ENCODE measurements around the gene MBD5. TPM values are rescaled to one million over a fixed set of nuclear protein-coding genes. Genes with fewer than 3 reads are reported as not detected.

MBD5 gene
- total RNA-seq, 2 experiments from 2014 or later: 13.8 to 46.3 TPM

DNA sequence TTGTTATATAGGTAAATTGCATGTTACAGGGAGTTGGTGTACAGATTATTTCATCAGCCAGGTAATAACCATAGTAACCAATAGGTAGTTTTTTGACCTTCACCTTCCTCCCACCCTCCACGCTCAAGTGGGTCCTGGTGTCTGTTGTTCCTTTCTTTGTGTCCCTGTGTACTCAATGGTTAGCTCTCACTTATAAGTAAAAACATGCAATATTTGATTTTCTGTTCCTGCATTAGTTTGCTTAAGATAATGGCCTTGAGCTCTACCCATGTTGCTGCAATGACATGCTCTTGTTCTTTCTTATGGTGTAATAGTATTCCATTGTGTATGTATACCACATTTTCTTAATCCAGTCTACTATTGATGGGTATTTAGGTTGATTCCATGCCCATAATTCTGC, 390.0 kb downstream of the MBD5 start:
- TF ChIP-seq, protein P1, sequence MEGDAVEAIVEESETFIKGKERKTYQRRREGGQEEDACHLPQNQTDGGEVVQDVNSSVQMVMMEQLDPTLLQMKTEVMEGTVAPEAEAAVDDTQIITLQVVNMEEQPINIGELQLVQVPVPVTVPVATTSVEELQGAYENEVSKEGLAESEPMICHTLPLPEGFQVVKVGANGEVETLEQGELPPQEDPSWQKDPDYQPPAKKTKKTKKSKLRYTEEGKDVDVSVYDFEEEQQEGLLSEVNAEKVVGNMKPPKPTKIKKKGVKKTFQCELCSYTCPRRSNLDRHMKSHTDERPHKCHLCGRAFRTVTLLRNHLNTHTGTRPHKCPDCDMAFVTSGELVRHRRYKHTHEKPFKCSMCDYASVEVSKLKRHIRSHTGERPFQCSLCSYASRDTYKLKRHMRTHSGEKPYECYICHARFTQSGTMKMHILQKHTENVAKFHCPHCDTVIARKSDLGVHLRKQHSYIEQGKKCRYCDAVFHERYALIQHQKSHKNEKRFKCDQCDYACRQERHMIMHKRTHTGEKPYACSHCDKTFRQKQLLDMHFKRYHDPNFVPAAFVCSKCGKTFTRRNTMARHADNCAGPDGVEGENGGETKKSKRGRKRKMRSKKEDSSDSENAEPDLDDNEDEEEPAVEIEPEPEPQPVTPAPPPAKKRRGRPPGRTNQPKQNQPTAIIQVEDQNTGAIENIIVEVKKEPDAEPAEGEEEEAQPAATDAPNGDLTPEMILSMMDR (conservative IDR thresholded peaks at IDR 0.05; ENCODE audit: low read length): no peak
- no peak for TF ChIP-seq EZH2phosphoT487 (IDR thresholded peaks at IDR 0.05; ENCODE audit: borderline replicate concordance, low read depth, low read length)
- H2AFZ ChIP-seq (ENCODE audit: low read length): no peak overlapping the region
- intact Hi-C loops (cut with micrococcal nuclease; ENCODE audit: unreplicated experiment): no loop called here
- no peaks in the 10 kb centered on the region for H4K20me1 ChIP-seq (ENCODE audit: insufficient read depth, low read length)
- H3K4me1 ChIP-seq (ENCODE audit: insufficient read depth, low read length, poor library complexity, severe bottlenecking): no peaks in the 10 kb centered on the region
- no peaks in the 10 kb centered on the region for H3K79me2 ChIP-seq (ENCODE audit: insufficient read depth, low read depth, low read length)
- no peaks in the 10 kb centered on the region for H3K36me3 ChIP-seq (ENCODE audit: insufficient read depth, low read length)
- ChIA-PET CTCF (ENCODE audit: unreplicated experiment) (no interaction called here), POLR2A (no interaction called here)
- no peak overlapping the region for H3K4me2 ChIP-seq (ENCODE audit: low read length)
- no peak overlapping the region for H3K27ac ChIP-seq (ENCODE audit: low read depth, low read length, poor library complexity, severe bottlenecking)
- no peak overlapping the region for H3K4me3 ChIP-seq (ENCODE audit: low read depth, low read length, poor library complexity, severe bottlenecking)
- H3K9me2 ChIP-seq (ENCODE audit: insufficient read depth, low read length): no peaks in the 10 kb centered on the region
- no peaks in the 10 kb centered on the region for H3K9me3 ChIP-seq (ENCODE audit: low read length)
- DNase-seq (ENCODE audit: low spot score): no peak
- no TSS peak for BruUV-seq (replicated peaks)

GRCh38 chr2:148416248-148416647, 395.4 kb downstream of the MBD5 start:
- Histone ChIP-seq H3K4me2 (ENCODE audit: low read length) (no peak overlapping the region), H3K27ac (ENCODE audit: low read depth, low read length, poor library complexity, severe bottlenecking) (no peak overlapping the region), H3K79me2 (ENCODE audit: insufficient read depth, low read depth, low read length) (no peaks in the 10 kb centered on the region), H3K4me1 (ENCODE audit: insufficient read depth, low read length, poor library complexity, severe bottlenecking) (no peaks in the 10 kb centered on the region), H3K9me2 (ENCODE audit: insufficient read depth, low read length) (no peaks in the 10 kb centered on the region), H4K20me1 (ENCODE audit: insufficient read depth, low read length) (no peaks in the 10 kb centered on the region), H3K36me3 (ENCODE audit: insufficient read depth, low read length) (no peaks in the 10 kb centered on the region), H2AFZ (ENCODE audit: low read length) (no peak overlapping the region), H3K9me3 (ENCODE audit: low read length) (no peaks in the 10 kb centered on the region), H3K4me3 (ENCODE audit: low read depth, low read length, poor library complexity, severe bottlenecking) (no peak overlapping the region)
- no TSS peak for BruUV-seq (replicated peaks)
- no peak for TF ChIP-seq EZH2phosphoT487 (IDR thresholded peaks at IDR 0.05; ENCODE audit: borderline replicate concordance, low read depth, low read length)
- TF ChIP-seq, protein P1 (conservative IDR thresholded peaks at IDR 0.05; ENCODE audit: low read length): no peak
- DNase-seq (ENCODE audit: low spot score): no peak
- ChIA-PET CTCF (ENCODE audit: unreplicated experiment) (interaction anchor here (1.2 kb wide), 1 partner anchor 28 kb away, joined by 11 read pairs; no protein-coding TSS in a partner anchor), POLR2A (interaction anchor here (0.6 to 0.7 kb wide), 2 partner anchors 15 to 421 kb away, joined by 3 to 4 read pairs; no protein-coding TSS in a partner anchor)
- intact Hi-C loops (cut with micrococcal nuclease; ENCODE audit: unreplicated experiment): no loop called here

DNA sequence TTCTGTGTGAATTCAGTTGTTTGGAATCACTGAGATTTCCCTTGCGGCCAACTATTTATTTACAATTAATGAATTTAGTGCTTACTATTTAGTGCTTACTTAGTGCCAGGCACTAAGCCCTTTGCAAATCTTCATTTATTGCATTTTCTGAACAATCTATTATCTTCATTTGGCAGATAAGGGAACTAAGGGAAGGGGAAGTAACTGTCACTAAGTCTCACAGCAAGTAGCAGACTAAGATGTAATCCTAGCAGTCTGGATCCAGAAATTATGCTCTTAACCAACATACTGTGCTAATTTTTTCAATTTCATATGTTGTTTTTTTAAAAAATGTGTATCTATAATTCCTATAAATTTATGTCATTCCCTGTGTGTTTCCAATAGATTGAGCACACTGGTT, 409.2 kb downstream of the MBD5 start:
- Histone ChIP-seq H3K79me2 (ENCODE audit: insufficient read depth, low read depth, low read length) (no peaks in the 10 kb centered on the region), H3K4me1 (ENCODE audit: insufficient read depth, low read length, poor library complexity, severe bottlenecking) (no peaks in the 10 kb centered on the region), H3K4me3 (ENCODE audit: low read depth, low read length, poor library complexity, severe bottlenecking) (no peak overlapping the region), H4K20me1 (ENCODE audit: insufficient read depth, low read length) (no peaks in the 10 kb centered on the region), H3K36me3 (ENCODE audit: insufficient read depth, low read length) (no peaks in the 10 kb centered on the region), H2AFZ (ENCODE audit: low read length) (no peak overlapping the region), H3K9me2 (ENCODE audit: insufficient read depth, low read length) (no peaks in the 10 kb centered on the region), H3K9me3 (ENCODE audit: low read length) (no peaks in the 10 kb centered on the region), H3K27ac (ENCODE audit: low read depth, low read length, poor library complexity, severe bottlenecking) (no peak overlapping the region), H3K4me2 (ENCODE audit: low read length) (no peak overlapping the region)
- no peak for DNase-seq (ENCODE audit: low spot score)
- POLR2A ChIA-PET: no interaction called here
- TF ChIP-seq, protein P1 (conservative IDR thresholded peaks at IDR 0.05; ENCODE audit: low read length): no peak
- no peak for TF ChIP-seq EZH2phosphoT487 (IDR thresholded peaks at IDR 0.05; ENCODE audit: borderline replicate concordance, low read depth, low read length)
- CTCF ChIA-PET (ENCODE audit: unreplicated experiment): no interaction called here
- intact Hi-C loops (cut with micrococcal nuclease; ENCODE audit: unreplicated experiment): no loop called here
- no TSS peak for BruUV-seq (replicated peaks)
